ENCODE data around the gene PLEKHA4.
"Not testable (repeated sequence)": the region's sequence is repeated elsewhere in the genome, so short reads cannot be mapped to it uniquely, and the experiment has no call there.

The PLEKHA4 gene

DNA sequence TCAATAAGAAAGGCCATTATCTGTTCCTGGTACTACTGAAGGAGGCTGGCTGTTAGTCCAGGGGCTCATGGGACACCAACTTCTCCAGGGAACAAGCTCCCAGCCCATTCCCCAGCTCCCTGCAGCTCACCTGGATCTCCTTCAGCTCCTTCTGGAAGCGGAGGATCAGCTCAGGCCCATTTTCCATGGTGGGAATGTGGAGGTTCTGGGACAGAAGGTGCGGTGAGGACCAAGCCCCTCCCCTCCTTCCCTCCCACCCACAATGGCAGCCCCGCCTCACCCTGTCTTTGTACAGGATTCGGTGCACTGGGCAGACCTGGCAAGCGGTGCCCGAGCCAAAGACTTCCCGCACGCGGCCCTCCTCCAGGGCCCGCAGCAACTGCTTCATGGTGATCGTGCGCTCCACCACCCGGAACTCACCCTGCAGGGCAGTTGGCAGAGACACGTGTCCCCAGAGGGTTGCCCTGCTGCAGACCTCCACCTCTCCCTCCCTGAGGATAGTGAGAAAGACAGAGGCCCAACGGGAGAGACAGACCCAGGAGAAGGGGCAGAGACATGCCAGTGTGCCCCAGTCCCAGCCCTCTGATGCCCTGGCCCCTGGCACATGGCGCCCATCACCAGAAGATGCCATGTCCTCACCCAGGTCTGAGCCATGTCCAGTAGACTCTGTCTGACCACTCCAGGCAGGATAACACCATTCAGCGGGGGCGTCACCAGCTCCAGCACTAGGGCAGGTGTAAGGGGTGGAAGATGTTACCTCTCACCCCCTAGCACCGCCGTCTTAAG, 71.9 kb downstream of the PLEKHA4 start:
- no peak for FAIRE-seq

DNA sequence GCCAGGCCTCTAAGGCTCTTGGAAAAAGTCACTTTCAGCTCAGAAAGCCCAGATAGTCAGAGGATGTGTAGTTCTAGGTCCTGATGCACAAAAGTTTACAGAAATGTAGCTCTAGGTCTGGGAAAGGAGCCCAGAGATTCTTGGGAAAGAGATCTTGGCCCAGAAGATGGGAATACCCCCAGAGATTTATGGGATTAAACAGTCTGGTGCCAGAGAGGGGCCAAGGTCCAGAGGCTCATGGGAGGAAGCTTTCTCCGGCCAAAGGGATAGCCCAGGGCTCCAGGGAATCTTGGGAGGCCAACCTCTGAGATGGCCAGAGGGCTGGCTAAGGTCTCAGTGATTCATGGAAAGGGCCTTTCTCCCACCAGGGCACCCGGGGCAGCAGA, 72.7 kb downstream of the PLEKHA4 start:
- FAIRE-seq: no peak

DNA sequence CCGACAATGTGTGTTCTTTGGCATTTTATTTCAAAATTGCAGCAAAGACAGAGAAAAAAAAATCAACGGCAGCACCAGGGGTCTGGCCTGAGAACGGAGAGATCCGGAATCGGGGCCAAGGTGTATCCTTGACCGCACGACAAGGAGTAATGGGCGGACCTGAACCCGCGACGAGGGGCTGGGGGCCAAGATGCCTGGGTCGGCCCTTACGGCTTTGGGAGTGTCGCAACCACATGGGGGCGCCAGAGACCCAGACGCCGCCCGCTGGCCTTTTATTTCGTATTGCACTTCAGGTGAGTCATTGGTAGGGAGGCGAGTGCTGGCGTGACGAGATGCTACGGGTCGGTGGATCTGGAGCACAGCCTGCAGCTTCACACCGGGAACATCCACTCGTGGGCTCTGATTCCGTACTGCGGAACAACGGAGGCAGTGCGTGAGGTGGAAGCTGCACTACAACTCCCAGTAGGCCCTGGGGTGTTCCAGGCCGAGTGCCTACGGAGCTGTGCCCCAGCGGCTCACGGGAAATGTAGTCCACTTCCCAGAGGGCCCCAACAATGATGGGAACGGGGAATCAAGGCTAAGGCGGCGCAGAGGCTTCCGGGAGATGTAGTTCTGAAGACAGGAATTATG, 73.2 kb downstream of the PLEKHA4 start:
- no peak for FAIRE-seq

DNA sequence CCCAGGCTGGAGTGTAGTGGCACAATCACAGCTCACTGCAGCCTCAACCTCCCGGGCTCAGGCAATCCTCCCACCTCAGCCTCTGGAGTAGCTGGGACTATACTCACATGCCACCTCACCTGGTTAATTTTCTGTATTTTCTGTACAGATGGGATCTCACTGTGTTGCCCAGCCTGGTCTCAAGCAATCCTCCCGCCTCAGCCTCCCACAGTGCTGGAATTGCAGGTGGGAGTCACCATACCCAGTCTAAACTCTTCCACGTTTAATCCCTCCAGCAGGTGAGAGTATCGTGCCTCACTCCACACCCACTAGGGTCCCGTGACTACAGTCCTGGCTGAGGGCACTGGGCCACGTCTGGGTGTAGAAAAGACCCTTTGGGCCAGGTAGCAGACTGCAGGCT, 74.1 kb downstream of the PLEKHA4 start:
- no peak for FAIRE-seq

GRCh38 chr19:48793271-48793670, 75.1 kb downstream of the PLEKHA4 start:
- FAIRE-seq: no peak

DNA sequence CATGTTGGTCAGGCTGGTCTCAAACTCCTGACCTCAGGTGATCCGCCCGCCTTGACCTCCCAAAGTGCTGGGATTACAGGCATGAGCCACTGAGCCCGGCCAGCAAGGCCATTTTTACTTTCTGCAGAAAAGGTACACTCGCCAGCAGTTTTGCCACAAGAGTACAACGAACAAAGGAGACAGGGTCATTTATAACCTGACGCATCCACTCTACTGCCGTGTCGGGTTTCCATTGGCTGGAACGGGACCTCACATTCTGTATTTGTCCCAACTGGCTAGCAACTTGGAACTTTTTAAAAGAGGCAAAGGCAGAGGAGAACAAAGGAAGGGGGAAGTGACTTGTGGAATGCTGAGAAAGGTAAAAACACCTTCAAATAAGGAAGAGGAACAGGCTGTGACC, 81.1 kb downstream of the PLEKHA4 start:
- FAIRE-seq: not testable (repeated sequence)
